ENCODE data around the gene ZDHHC11B. TPM values are rescaled to one million over a fixed set of nuclear protein-coding genes. Genes with fewer than 3 reads are reported as not detected.
A peak's percentile ranks its signal among the peaks of the same experiment; 100 is the strongest.
"Not testable (repeated sequence)": the region's sequence is repeated elsewhere in the genome, so short reads cannot be mapped to it uniquely, and the experiment has no call there.

ZDHHC11B gene
- total RNA-seq, 1 donor from 2014 or later: 2.7 TPM

DNA sequence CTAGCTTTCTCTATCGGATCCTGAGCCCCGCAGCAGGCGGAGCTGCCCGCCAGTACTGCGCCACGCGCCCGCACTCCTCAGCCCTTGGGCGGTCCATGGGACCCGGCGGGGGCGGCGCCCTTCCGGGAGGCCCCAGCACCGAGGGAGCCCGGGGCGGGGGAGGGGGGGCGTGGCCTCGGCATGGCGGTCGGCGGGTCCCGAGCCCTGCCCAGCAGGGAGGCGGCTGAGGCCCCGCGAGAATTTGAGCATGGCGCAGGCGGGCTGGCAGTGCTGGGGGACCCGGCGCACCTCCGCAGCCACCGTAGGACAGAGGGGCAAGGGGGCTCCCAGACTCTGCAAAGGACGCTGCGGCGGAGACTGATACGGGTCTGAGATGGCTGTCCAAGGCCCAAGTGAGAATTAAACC is 6.8 kb downstream of the ZDHHC11B start:
- H3K27ac ChIP-seq: no peak overlapping the region
- H3K36me3 ChIP-seq: no peaks in the 10 kb centered on the region
- no peaks in the 10 kb centered on the region for H3K4me1 ChIP-seq
- intact Hi-C loops (cut with DNase I): no loop called here
- TF ChIP-seq POLR2A (IDR thresholded peaks at IDR 0.05) (no peak), POLR2AphosphoS5 (IDR thresholded peaks at IDR 0.05; ENCODE audit: insufficient read depth in 1 of 2, low read depth in 1 of 2) (no peak)
- TF ChIP-seq, protein P1, sequence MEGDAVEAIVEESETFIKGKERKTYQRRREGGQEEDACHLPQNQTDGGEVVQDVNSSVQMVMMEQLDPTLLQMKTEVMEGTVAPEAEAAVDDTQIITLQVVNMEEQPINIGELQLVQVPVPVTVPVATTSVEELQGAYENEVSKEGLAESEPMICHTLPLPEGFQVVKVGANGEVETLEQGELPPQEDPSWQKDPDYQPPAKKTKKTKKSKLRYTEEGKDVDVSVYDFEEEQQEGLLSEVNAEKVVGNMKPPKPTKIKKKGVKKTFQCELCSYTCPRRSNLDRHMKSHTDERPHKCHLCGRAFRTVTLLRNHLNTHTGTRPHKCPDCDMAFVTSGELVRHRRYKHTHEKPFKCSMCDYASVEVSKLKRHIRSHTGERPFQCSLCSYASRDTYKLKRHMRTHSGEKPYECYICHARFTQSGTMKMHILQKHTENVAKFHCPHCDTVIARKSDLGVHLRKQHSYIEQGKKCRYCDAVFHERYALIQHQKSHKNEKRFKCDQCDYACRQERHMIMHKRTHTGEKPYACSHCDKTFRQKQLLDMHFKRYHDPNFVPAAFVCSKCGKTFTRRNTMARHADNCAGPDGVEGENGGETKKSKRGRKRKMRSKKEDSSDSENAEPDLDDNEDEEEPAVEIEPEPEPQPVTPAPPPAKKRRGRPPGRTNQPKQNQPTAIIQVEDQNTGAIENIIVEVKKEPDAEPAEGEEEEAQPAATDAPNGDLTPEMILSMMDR (IDR thresholded peaks at IDR 0.05): no peak
- no peak overlapping the region for H3K4me3 ChIP-seq
- H3K9me3 ChIP-seq: no peaks in the 10 kb centered on the region
- no peaks in the 10 kb centered on the region for H3K27me3 ChIP-seq
- DNase-seq (ENCODE audit: extremely low spot score in 2 of 2): peak in 1 of 2 donors; percentile 96

GRCh38 chr5:776862-777711 is 7.4 kb downstream of the ZDHHC11B start:
- intact Hi-C loops (cut with DNase I): no loop called here
- H3K4me3 ChIP-seq: peak overlapping the region in 1 of 2 donors; percentile 32
- H3K4me1 ChIP-seq: no peaks in the 10 kb centered on the region
- DNase-seq (ENCODE audit: extremely low spot score in 2 of 2): peak in 1 of 2 donors; percentile 97
- no peaks in the 10 kb centered on the region for H3K27me3 ChIP-seq
- no peak overlapping the region for H3K27ac ChIP-seq
- H3K36me3 ChIP-seq: no peaks in the 10 kb centered on the region
- TF ChIP-seq, protein P1 (IDR thresholded peaks at IDR 0.05): no peak
- no peak for TF ChIP-seq POLR2A (IDR thresholded peaks at IDR 0.05)
- no peak for TF ChIP-seq POLR2AphosphoS5 (IDR thresholded peaks at IDR 0.05; ENCODE audit: insufficient read depth in 1 of 2, low read depth in 1 of 2)
- H3K9me3 ChIP-seq: no peaks in the 10 kb centered on the region

DNA sequence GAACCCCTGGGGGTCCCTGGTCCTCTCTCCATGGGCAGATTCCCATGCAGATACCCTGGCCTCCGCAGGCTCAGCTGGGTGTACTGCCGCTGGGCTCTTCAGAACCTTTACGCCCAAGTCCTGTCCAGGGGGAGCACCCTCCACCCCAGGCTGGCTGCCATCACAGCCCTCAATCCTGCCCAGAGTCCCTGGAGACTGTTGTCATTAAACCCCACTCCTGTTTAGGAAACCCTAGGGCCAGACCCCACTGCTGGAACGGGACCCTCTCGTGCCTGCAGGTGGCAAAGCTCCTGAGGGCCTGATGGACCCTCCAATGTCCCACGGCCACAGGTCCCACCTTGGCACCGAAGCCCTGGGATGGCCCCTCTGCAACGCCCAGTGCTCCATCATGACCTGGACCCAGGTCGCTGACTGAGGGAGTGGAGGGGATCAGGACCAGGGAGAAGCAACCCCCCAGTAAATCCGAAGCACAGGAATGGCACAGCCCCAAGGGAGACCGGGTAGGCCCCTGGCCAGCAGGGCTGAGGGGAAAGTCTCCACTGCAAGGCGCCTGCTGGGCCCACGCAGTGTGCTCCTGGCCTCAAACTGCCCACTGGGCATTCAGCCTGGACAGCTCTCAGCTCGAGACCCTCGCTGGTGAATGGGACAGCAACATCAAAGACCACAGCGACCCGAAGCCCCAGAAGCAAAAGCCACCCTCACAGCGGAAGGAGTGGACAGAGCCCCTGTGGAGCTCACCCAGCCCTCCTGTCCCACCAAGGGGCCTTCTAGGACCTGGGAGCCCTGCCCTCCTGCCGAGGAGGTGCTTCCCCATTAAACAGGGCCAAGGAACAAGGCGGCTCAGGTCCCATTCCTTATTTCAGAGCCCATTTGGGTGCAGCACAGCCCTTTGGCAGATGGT is 8.3 kb downstream of the ZDHHC11B start:
- no peak overlapping the region for H3K27ac ChIP-seq
- TF ChIP-seq, protein P1 (IDR thresholded peaks at IDR 0.05): no peak
- no peak for TF ChIP-seq POLR2AphosphoS5 (IDR thresholded peaks at IDR 0.05; ENCODE audit: insufficient read depth in 1 of 2, low read depth in 1 of 2)
- no peak for TF ChIP-seq POLR2A (IDR thresholded peaks at IDR 0.05)
- H3K4me3 ChIP-seq: peak overlapping the region in 1 of 2 donors; percentile 32

GRCh38 chr5:775595-775960 is 9.0 kb downstream of the ZDHHC11B start:
- H3K9me3 ChIP-seq; H3K36me3 ChIP-seq; H3K4me3 ChIP-seq; H3K27me3 ChIP-seq; H3K4me1 ChIP-seq; H3K27ac ChIP-seq; intact Hi-C loops (cut with DNase I): not testable (repeated sequence)
- peak in 1 of 2 donors; percentile 97 for DNase-seq (ENCODE audit: extremely low spot score in 2 of 2)

More for the DNA sequence above, 8.3 kb downstream of the ZDHHC11B start:
- no peaks in the 10 kb centered on the region for H3K27me3 ChIP-seq
- intact Hi-C loops (cut with DNase I): no loop called here
- no peaks in the 10 kb centered on the region for H3K36me3 ChIP-seq
- no peaks in the 10 kb centered on the region for H3K4me1 ChIP-seq
- no peaks in the 10 kb centered on the region for H3K9me3 ChIP-seq
- peak in 1 of 2 donors; percentile 98 for DNase-seq (ENCODE audit: extremely low spot score in 2 of 2)

DNA sequence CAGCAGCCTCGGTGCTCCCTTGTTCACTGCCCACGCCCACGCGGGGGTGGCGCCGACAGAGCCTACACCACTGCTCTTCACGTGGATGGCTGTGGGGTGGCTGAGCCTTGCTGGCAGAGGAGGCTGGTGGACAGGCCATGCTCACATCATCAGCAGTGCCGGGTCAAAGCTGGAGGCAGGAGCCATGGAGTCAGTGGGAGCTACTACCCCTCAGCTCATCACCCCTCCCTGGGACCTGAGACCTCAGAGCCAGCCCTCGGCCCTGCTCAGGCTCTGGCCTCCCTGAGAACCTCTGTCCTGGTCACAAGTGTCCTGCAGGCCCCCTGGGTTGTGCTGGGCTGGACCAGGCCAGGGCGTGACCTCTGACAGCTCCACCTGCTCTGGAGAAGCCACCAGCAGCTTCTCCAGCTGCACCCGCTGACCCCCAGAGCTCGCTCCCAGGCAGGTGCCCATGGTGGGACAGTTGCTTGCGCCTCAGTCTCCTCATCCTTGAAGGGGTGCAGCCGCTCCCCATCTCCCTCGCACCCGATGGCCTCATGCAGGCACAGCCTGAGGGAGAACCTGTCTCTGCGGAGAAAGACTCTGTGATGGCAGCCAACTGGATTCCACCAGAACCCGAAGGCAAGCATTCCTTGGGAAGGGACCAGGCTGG is 9.5 kb downstream of the ZDHHC11B start:
- H3K27me3 ChIP-seq; H3K4me3 ChIP-seq; H3K27ac ChIP-seq; H3K9me3 ChIP-seq; H3K36me3 ChIP-seq; intact Hi-C loops (cut with DNase I); H3K4me1 ChIP-seq: not testable (repeated sequence)
- peak in 1 of 2 donors; percentile 98 for DNase-seq (ENCODE audit: extremely low spot score in 2 of 2)

- H3K36me3 ChIP-seq; intact Hi-C loops (cut with DNase I); H3K9me3 ChIP-seq; H3K27ac ChIP-seq; H3K27me3 ChIP-seq; H3K4me3 ChIP-seq; H3K4me1 ChIP-seq: not testable (repeated sequence)
- DNase-seq (ENCODE audit: extremely low spot score in 2 of 2): peak in 1 of 2 donors; percentile 98
Measured at GRCh38 chr5:774304-774703, 10.2 kb downstream of the ZDHHC11B start.
